B cell (primary cell): ENCODE data around the gene OPN4.

ENCODE experiments used
- CTCF ChIP-seq: fragments of 200-600 bp; IDR thresholded peaks from one replicate; pipeline ENCODE4 v1.8.0; 2022; ENCODE audit warnings: antibody characterized with exemption, mild to moderate bottlenecking
- EZH2 ChIP-seq: IDR thresholded peaks from 2 replicates; pipeline ENCODE4 v1.6.1; 2012; ENCODE audit warnings: borderline replicate concordance, low read depth, mild to moderate bottlenecking, moderate library complexity, low read length; ENCODE audit not compliant: insufficient read depth, poor library complexity, severe bottlenecking

DNA sequence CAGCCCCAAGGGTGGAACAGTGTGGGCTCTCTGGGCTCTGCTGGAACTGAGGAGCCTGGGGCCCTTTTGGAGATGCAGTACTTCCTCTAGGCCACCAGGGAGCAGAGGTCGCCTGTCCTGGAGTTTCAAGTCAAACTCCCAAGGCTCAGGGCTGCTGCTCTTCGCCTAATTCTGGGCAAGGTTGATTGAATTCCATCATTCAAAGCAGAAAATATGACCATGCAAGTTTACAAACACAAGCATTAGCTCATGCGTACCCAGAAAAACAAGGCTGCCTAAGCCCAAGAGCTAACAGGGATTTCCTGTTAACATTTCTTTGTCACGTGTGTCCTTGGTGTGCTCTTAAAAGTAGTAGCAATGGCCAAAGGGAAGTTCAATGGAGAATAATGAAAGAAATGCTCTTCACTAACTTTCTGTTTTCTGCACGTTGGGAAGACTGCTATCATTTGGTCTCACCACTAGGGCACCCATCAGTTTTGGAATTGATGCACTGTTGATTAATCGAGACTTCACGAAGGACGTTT is 34.1 kb downstream of the OPN4 start:
- TF ChIP-seq EZH2 (no peak), CTCF (peak; percentile 78)
